CD14-positive monocyte (primary cell): ENCODE results near the gene CSRNP3. TPM values are rescaled to one million over a fixed set of nuclear protein-coding genes. Genes with fewer than 3 reads are reported as not detected.

Experiments used
- DNase-seq, 3 donors: peaks; one replicate each; pipeline ENCODE4 v3.0.0-alpha.2; 2011 to 2022
- H2AFZ ChIP-seq: 2 replicates; pipeline ENCODE4 v1.6.0; 2012; ENCODE audit warnings: mild to moderate bottlenecking, low read depth, low read length, inconsistent platforms; ENCODE audit not compliant: insufficient read depth, poor library complexity, severe bottlenecking
- H3K27ac ChIP-seq, 2 donors: 1 replicate in 1 of 2; 2 replicates in 1 of 2; pipeline ENCODE4 v1.5.1; 2012 to 2013; ENCODE audit warnings: low read length in 2 of 2, control low read depth in 1 of 2, inconsistent platforms in 1 of 2, low read depth in 1 of 2, mild to moderate bottlenecking in 1 of 2
- H3K27me3 ChIP-seq, 2 donors: one replicate each; pipeline versions ENCODE4 v1.6.0 to v1.6.1; 2011 to 2013; ENCODE audit warnings: low read length in 2 of 2; ENCODE audit not compliant: control insufficient read depth in 2 of 2, insufficient read depth in 2 of 2
- H3K36me3 ChIP-seq, 2 donors: replicated peaks in 1 of 2; 1 replicate in 1 of 2; 2 replicates in 1 of 2; pipeline versions ENCODE4 v1.5.1 to v1.6.1; 2012 to 2013; ENCODE audit warnings: low read length in 2 of 2, control low read depth in 1 of 2, inconsistent platforms in 1 of 2, mild to moderate bottlenecking in 1 of 2; ENCODE audit not compliant: insufficient read depth in 2 of 2, control insufficient read depth in 1 of 2
- H3K4me1 ChIP-seq, 2 donors: 1 replicate in 1 of 2; 2 replicates in 1 of 2; pipeline versions ENCODE4 v1.5.1 to v1.6.1; 2012 to 2013; ENCODE audit warnings: low read length in 2 of 2, control low read depth in 1 of 2, inconsistent platforms in 1 of 2, mild to moderate bottlenecking in 1 of 2, moderate library complexity in 1 of 2; ENCODE audit not compliant: insufficient read depth in 2 of 2, control insufficient read depth in 1 of 2
- H3K4me2 ChIP-seq: replicated peaks from 2 replicates; pipeline ENCODE3; 2012; ENCODE audit warnings: low read length, moderate library complexity, mild to moderate bottlenecking; ENCODE audit not compliant: poor library complexity, severe bottlenecking; ENCODE audit errors: extremely low read depth
- H3K4me3 ChIP-seq, 3 experiments: fragments of 200-600 bp in 1 of 3; sonication (generic) in 1 of 3; replicated peaks in 1 of 3; 1 replicate in 2 of 3; 2 replicates in 1 of 3; pipeline ENCODE4 v1.5.1; 2011 to 2013; ENCODE audit warnings: low read length in 3 of 3, mild to moderate bottlenecking in 3 of 3, control low read depth in 2 of 3, low read depth in 2 of 3, inconsistent platforms in 1 of 3, moderate library complexity in 1 of 3
- H3K79me2 ChIP-seq: 2 replicates; pipeline ENCODE4 v1.6.0; 2012; ENCODE audit warnings: mild to moderate bottlenecking, control low read depth, inconsistent platforms, low read length, moderate library complexity; ENCODE audit not compliant: insufficient read depth
- H3K9ac ChIP-seq: 2 replicates; pipeline ENCODE4 v1.6.0; 2017; ENCODE audit warnings: low read length, mild to moderate bottlenecking; ENCODE audit not compliant: insufficient read depth, poor library complexity, severe bottlenecking
- H3K9me3 ChIP-seq, 2 donors: replicated peaks in 1 of 2; 1 replicate in 1 of 2; 2 replicates in 1 of 2; pipeline versions ENCODE4 v1.5.1 to v1.6.1; 2012 to 2013; ENCODE audit warnings: low read length in 2 of 2, control low read depth in 1 of 2; ENCODE audit not compliant: control insufficient read depth in 1 of 2, insufficient read depth in 1 of 2
- H4K20me1 ChIP-seq: 2 replicates; pipeline ENCODE4 v1.6.0; 2012; ENCODE audit warnings: mild to moderate bottlenecking, low read length, control low read depth, moderate library complexity; ENCODE audit not compliant: insufficient read depth
- H3K27ac Mint-ChIP-seq, 7 donors: one replicate each; pipeline ENCODE4 v1.8.0; 2020; ENCODE audit warnings: mild to moderate bottlenecking in 7 of 7, mixed read lengths in 7 of 7, moderate library complexity in 6 of 7, inconsistent platforms in 2 of 7
- H3K27me3 Mint-ChIP-seq, 3 donors: one replicate each; pipeline ENCODE4 v1.8.0; 2021 to 2022; ENCODE audit warnings: low read depth in 3 of 3, mild to moderate bottlenecking in 3 of 3, mixed read lengths in 3 of 3, moderate library complexity in 3 of 3, inconsistent platforms in 1 of 3
- H3K36me3 Mint-ChIP-seq, 2 donors: one replicate each; pipeline ENCODE4 v1.8.0; 2020; ENCODE audit warnings: mixed read lengths in 2 of 2, inconsistent platforms in 1 of 2, mild to moderate bottlenecking in 1 of 2
- H3K4me1 Mint-ChIP-seq: one replicate; pipeline ENCODE4 v1.8.0; 2020; ENCODE audit warnings: mild to moderate bottlenecking, mixed read lengths
- H3K4me3 Mint-ChIP-seq, 2 donors: one replicate each; pipeline ENCODE4 v1.8.0; 2020; ENCODE audit warnings: mild to moderate bottlenecking in 2 of 2, mixed read lengths in 2 of 2, moderate library complexity in 1 of 2
- H3K9me3 Mint-ChIP-seq, 7 donors: one replicate each; pipeline ENCODE4 v1.8.0; 2020 to 2022; ENCODE audit warnings: mixed read lengths in 7 of 7, mild to moderate bottlenecking in 6 of 7, moderate library complexity in 6 of 7, inconsistent platforms in 2 of 7
- CTCF ChIP-seq: fragments of 200-600 bp; IDR thresholded peaks from one replicate; pipeline ENCODE4 v1.8.0; 2022; ENCODE audit warnings: antibody characterized with exemption, mild to moderate bottlenecking
- WGBS: methylation state at CpG from one replicate; pipeline ENCODE4 v1.1.5; 2013; ENCODE audit warnings: missing lambda C conversion rate; ENCODE audit not compliant: insufficient coverage; 5-methylcytosine and 5-hydroxymethylcytosine counted together
- intact Hi-C, 2 donors: fragments of 100-400 bp; cut with micrococcal nuclease; formaldehyde crosslinking; loops; one replicate each; pipeline versions ENCODE4 v1.15.0 to v1.15.1; 2023
- polyA plus RNA-seq, 3 donors: library from polyadenylated mRNA; depleted of rRNA in 1 of 3; unstranded in 2 of 3; stranded (reverse) in 1 of 3; fragments of 300-500 nt in 2 of 3; fragments of >200 nt in 1 of 3; fragmentation: Illumina TruSeq in 2 of 3; gene quantifications; 1 replicate in 2 of 3; 2 replicates in 1 of 3; pipeline ENCODE4 v1.2.3, GENCODE V29; 2012 to 2021

The CSRNP3 gene
- polyA plus RNA-seq, 3 donors = not detected

- Mint-ChIP-seq H3K36me3 (no peaks in the 10 kb centered on the region), H3K27me3 (peaks cover 0 to 2% (median 2%) of the 10 kb centered on the region in 3 donors), H3K4me1 (no peaks in the 10 kb centered on the region), H3K4me3 (no peak overlapping the region), H3K27ac (no peak overlapping the region), H3K9me3 (no peaks in the 10 kb centered on the region)
- no peak overlapping the region for H3K4me2 ChIP-seq
- no peaks in the 10 kb centered on the region for H4K20me1 ChIP-seq
- H3K36me3 ChIP-seq = no peaks in the 10 kb centered on the region
- no peak overlapping the region for H3K27ac ChIP-seq
- H3K79me2 ChIP-seq = no peaks in the 10 kb centered on the region
- H3K9ac ChIP-seq = no peak overlapping the region
- H3K9me3 ChIP-seq = no peaks in the 10 kb centered on the region
- no peak for DNase-seq
- H3K4me3 ChIP-seq = no peak overlapping the region
- H2AFZ ChIP-seq = no peak overlapping the region
- intact Hi-C loops = no loop called here
- no peaks in the 10 kb centered on the region for H3K27me3 ChIP-seq
- 83% methylated on average over 1 of the region's 1 CpG for WGBS
- no peaks in the 10 kb centered on the region for H3K4me1 ChIP-seq
- no peak for TF ChIP-seq CTCF
Measured at GRCh38 chr2:165693838-165694237, 224.3 kb downstream of the CSRNP3 start.

DNA sequence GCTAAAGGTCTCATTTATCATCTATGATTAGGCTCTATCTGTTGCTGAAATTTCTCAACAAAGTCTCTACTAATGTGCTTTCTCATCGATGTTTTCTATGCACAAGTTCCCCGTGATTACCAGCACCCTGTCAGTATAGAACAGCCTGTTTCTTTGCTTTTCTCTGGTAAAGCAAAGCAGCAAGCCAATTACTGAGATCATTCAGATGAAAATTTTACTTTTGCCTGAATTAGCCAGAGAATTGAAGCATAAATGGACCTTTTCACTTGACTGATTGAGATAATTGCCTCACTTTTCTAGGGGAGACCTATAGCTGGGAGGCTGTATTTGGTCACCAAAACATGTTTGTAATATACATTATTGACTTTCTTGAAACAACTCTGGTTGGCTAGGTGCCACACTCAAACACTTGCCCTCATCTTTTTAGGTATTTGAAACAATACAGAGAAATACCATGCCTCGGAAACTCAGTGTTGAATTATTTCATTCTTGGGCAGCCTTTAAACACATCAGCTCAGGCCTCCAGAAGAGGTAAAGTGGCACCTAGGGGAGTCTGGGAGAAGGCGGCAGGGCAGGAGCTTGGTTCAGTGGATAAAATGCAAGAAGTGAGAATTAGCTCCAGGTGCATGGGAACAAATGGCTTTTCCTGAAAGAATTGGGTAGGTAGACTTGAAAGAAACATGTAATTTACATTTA is 228.4 kb downstream of the CSRNP3 start:
- no peak overlapping the region for H3K9ac ChIP-seq
- H4K20me1 ChIP-seq = no peaks in the 10 kb centered on the region
- TF ChIP-seq CTCF = no peak
- no peak overlapping the region for H3K27ac Mint-ChIP-seq
- peaks cover 0 to 4% (median 2%) of the 10 kb centered on the region in 3 donors for H3K27me3 Mint-ChIP-seq
- no peaks in the 10 kb centered on the region for H3K4me1 ChIP-seq
- H3K4me3 Mint-ChIP-seq = no peak overlapping the region
- H3K27ac ChIP-seq = no peak overlapping the region
- no peaks in the 10 kb centered on the region for H3K27me3 ChIP-seq
- WGBS = 93% methylated on average over 3 of the region's 4 CpGs
- no peak for DNase-seq
- no peak overlapping the region for H3K4me3 ChIP-seq
- H3K9me3 Mint-ChIP-seq = no peaks in the 10 kb centered on the region
- no peak overlapping the region for H2AFZ ChIP-seq
- H3K79me2 ChIP-seq = no peaks in the 10 kb centered on the region
- H3K36me3 Mint-ChIP-seq = no peaks in the 10 kb centered on the region
- intact Hi-C loops = no loop called here
- no peaks in the 10 kb centered on the region for H3K4me1 Mint-ChIP-seq
- H3K9me3 ChIP-seq = no peaks in the 10 kb centered on the region
- H3K4me2 ChIP-seq = no peak overlapping the region
- no peaks in the 10 kb centered on the region for H3K36me3 ChIP-seq
